Activated T-cell treated with anti-CD3 and anti-CD28 coated beads, Interleukin-2, amount 50 U/mL, for 48 hours (primary cell): ENCODE measurements around the gene SNX11.

Source experiments
- DNase-seq, 2 experiments: peaks; one replicate each; pipeline ENCODE4 v3.0.0-alpha.2; 2020

The SNX11 gene

GRCh38 chr17:48100160-48100559 lies 7.4 kb upstream of the SNX11 start:
- DNase-seq: no peak

GRCh38 chr17:48100591-48101011 lies 7.0 kb upstream of the SNX11 start:
- DNase-seq: no peak

- DNase-seq: peak; percentile 95 to 96
These were observed 6.4 kb upstream of the SNX11 start, which contains the start of gene CBX1 for GRCh38 chr17:48101012-48101720. CBX1 (minus strand) TSS chr17:48101478; CDS start chr17:48077004, 24,474 bp downstream.

GRCh38 chr17:48102043-48102750 lies 5.4 kb upstream of the SNX11 start:
- no peak for DNase-seq

- peak; percentile 45 to 52 for DNase-seq
These were observed 4.5 kb upstream of the SNX11 start for GRCh38 chr17:48102798-48103715.

DNA sequence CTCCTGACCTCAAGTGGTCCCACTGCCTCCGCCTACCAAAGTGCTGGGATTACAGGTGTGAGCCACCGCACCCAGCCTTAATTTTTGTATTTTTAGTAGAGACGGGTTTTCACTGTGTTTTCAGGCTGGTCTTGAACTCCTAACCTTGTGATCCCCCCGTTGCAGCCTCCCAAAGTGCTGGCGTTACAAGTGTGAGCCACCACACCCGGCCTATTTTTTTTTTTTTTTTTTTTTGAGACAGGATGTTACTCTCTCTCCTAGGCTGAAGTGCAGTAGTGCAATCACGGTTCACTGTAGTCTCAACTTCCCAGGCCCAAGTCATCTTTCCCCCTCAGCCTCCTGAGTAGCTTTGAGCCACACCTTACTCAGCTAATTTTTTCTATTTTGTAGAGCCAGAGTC lies 3.1 kb upstream of the SNX11 start:
- no peak for DNase-seq

- no peak for DNase-seq
These were observed 797 bp upstream of the SNX11 start for GRCh38 chr17:48106802-48107136.

GRCh38 chr17:48110761-48111160 lies 3.2 kb downstream of the SNX11 start:
- DNase-seq: no peak

DNA sequence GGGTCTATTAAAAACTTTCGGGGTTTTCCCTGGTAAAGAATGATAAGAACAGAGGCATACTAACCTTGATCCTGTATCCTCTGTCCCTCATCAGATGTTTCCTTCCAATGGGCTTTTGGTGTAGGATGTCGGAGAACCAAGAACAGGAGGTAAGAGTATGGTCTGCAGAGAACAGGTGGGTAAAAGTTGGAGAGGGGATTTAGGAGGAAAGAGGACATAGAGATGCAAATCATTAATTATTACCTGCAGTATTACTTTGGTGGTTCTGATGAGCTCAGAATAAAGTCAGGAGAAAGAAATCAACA lies 4.3 kb downstream of the SNX11 start:
- no peak for DNase-seq

DNA sequence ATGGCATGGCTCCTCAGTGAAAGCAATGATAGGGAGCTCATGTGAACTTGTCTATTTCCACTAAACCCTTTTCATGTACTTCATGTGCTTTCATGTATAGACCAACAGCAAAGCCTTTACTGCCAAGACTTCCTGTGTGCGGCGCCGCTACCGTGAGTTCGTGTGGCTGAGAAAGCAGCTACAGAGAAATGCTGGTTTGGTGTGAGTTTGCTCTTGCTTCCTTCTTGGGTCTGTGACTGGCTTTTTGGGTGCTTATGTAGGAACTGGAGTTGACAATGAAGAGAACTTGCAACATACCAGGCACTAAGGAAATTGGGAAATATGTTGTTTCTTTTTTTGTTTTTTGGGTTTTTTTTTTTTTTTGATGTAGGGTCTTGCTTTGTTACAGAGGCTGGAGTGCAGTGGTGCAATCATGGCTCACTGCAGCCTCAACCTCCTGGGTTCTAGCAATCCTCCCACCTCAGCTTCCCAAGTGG lies 5.7 kb downstream of the SNX11 start:
- peak; percentile 47 to 49 for DNase-seq

DNA sequence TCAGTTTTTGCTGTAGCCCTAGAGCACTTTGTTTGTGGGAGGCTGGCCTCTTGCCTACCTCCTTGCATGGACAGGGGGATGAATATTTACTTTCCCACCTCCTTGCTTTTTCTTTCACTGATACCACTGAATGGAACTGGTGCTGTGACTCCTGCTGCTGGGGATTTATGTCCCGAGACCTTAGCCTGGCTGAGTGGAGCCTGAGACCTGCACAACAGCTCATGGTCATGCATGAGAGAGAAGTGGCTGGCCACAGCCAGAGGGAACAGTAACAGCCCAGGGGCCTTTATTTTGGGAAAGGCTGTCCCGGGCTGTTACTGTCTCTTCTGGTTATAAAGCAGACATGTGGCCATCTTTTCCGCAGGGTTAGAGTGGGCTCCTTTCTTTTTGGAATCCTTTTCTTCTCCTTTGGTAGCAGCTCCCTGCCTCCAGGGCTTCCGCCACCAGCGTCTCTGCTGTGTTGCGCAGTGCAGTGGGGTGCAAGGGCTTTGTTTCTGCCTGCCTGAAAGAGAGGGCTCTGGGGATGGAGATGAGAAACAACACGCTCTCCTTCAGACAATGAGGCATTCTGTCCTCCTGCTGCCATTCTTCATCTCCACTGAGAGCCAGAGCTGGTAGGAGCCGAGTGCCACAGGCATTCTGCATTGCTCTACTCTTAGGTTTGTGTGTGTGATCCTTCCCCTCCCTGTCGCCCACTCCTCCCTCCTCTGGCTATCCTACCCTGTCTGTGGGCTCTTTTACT lies 14.5 kb downstream of the SNX11 start:
- DNase-seq: no peak

DNA sequence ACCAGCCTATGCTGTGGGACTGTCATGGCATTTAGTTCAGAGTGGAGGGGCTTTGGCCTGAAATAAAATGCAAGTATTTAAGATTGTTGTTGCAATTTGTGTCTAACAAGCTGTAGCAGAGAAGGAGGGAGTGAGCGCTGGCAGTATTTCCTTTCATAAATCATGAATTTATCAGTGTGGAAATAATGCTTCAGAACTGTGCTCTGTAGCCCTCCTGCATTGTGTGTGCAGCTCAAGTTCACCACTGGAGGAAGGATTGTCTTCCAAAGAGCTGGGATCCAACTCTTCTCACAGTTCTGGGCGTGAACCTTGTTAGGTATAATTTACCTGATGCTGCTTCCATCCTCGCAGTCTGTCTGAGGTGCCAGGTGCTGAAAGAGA lies 15.1 kb downstream of the SNX11 start:
- DNase-seq: no peak

- no peak for DNase-seq
These were observed 15.5 kb downstream of the SNX11 start for GRCh38 chr17:48123111-48123510.

DNA sequence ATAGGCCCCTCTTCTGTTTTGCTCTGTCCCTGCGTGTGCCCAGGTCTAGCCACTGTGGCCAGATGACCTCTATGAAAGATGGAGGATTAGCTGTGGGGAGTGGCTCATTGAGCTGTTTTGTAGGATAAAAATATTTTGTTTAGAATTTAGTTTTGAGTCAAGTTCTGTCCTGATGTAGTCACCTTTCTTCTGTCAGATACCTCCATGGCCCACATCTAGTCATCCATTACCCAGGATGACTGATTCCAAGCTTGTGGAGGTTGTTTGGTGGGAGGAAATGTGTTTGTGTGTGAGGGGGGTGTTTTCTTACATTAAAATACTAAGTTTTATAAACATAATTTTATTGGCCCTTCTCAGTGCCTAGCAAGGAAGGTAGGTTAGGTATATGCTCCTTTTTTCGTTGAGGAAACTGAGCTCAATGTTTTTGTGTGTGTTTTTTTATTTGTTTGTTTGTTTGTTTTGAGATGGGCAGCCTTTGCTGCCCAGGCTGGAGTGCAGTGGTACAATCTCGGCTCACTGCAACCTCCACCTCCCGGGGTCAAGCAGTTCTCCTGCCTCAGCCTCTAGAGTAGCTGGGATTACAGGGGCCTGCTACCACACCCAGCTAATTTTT lies 16.3 kb downstream of the SNX11 start:
- DNase-seq: no peak

GRCh38 chr17:48125829-48126531 lies 18.4 kb downstream of the SNX11 start:
- DNase-seq: no peak

DNA sequence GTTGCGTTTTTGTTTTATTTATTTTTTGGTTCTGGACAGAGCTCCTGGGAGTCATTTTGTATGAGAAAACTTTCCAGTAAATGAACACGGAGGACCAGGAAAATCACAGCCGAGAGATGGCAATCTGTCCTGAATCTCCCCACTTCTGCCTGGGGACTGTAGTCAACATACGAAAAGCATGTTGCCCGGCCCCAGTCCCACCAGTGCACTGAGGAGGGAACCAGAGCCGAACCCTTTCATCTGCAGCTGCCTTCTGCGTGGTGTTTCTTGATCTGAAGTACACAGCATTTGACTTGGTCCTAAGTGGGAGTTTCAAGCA lies 18.9 kb downstream of the SNX11 start:
- DNase-seq: no peak

GRCh38 chr17:48127371-48128051 lies 19.9 kb downstream of the SNX11 start:
- DNase-seq: no peak

GRCh38 chr17:48128400-48128799 lies 20.8 kb downstream of the SNX11 start:
- DNase-seq: no peak

DNA sequence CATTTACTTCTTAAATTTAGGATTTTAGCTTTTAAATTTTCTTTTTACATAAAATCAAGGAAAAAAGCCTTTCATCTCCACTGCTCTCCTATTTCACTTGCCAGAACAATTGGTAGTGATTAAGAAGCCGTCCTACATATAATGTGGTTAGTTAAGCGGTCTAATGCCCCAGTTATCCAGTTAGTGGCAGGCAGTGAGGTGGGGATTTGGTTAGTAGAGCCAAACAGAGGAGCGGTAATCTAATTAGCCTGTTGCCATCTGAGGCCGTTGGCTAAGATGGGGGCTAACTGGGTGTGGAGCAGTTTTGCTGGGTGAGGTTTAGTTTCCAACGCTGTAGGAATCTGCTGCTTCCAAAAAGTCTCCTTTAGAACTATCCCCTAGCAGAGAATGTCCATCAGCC lies 22.4 kb downstream of the SNX11 start:
- DNase-seq: peak in 1 of 2 experiments; percentile 10

GRCh38 chr17:48131216-48131824 lies 23.8 kb downstream of the SNX11 start:
- peak; percentile 50 to 51 for DNase-seq

GRCh38 chr17:48132385-48132784 lies 24.8 kb downstream of the SNX11 start:
- peak in 1 of 2 experiments; percentile 10 for DNase-seq
